Fibroblast of lung (primary cell): Measurements from ENCODE around the gene GPN1. TPM values are rescaled to one million over a fixed set of nuclear protein-coding genes. Genes with fewer than 3 reads are reported as not detected.
"Not testable (repeated sequence)": the region's sequence is repeated elsewhere in the genome, so short reads cannot be mapped to it uniquely, and the experiment has no call there.

Experiments
- DNase-seq, 2 donors: peaks; one replicate each; pipeline versions ENCODE4 v3.0.0 to v3.0.0-alpha.2; 2010; ENCODE audit warnings: low read depth in 2 of 2
- H2AFZ ChIP-seq: 2 replicates; pipeline ENCODE4 v1.5.1; 2012; ENCODE audit warnings: low read length, control low read depth, inconsistent platforms
- H3K27ac ChIP-seq: 2 replicates; pipeline ENCODE4 v1.5.1; 2011; ENCODE audit warnings: low read length, control low read depth; ENCODE audit not compliant: insufficient read depth
- H3K27me3 ChIP-seq: 2 replicates; pipeline ENCODE4 v1.5.1; 2011; ENCODE audit warnings: mild to moderate bottlenecking, low read length; ENCODE audit not compliant: control insufficient read depth, insufficient read depth
- H3K36me3 ChIP-seq: 2 replicates; pipeline ENCODE4 v1.5.1; 2011; ENCODE audit warnings: low read length; ENCODE audit not compliant: control insufficient read depth, insufficient read depth
- H3K4me1 ChIP-seq: 2 replicates; pipeline ENCODE4 v1.5.1; 2011; ENCODE audit warnings: low read length; ENCODE audit not compliant: control insufficient read depth, insufficient read depth; ENCODE audit errors: extremely low read depth
- H3K4me2 ChIP-seq: 2 replicates; pipeline ENCODE4 v1.5.1; 2011; ENCODE audit warnings: low read length, control low read depth; ENCODE audit not compliant: insufficient read depth; ENCODE audit errors: extremely low read depth
- H3K4me3 ChIP-seq, 4 experiments: fragments of 200-600 bp in 1 of 4; sonication (generic) in 1 of 4; replicated peaks in 1 of 4; 2 replicates each; pipeline ENCODE4 v1.5.1; 2011 to 2016; ENCODE audit warnings: low read length in 4 of 4, low read depth in 3 of 4, mild to moderate bottlenecking in 3 of 4, control low read depth in 2 of 4, inconsistent platforms in 1 of 4, mixed read lengths in 1 of 4; ENCODE audit not compliant: insufficient read depth in 1 of 4; ENCODE audit errors: control extremely low read depth in 1 of 4
- H3K79me2 ChIP-seq: 2 replicates; pipeline ENCODE4 v1.5.1; 2012; ENCODE audit warnings: mild to moderate bottlenecking, low read length, inconsistent platforms; ENCODE audit not compliant: control insufficient read depth, insufficient read depth
- H3K9ac ChIP-seq: 2 replicates; pipeline ENCODE4 v1.5.1; 2011; ENCODE audit warnings: mild to moderate bottlenecking, low read length, control low read depth; ENCODE audit not compliant: insufficient read depth
- H3K9me3 ChIP-seq: 2 replicates; pipeline ENCODE4 v1.5.1; 2012; ENCODE audit warnings: low read depth, low read length; ENCODE audit not compliant: control insufficient read depth, insufficient read depth
- H4K20me1 ChIP-seq: 2 replicates; pipeline ENCODE4 v1.5.1; 2011; ENCODE audit warnings: low read length; ENCODE audit not compliant: control insufficient read depth, insufficient read depth; ENCODE audit errors: extremely low read depth
- CTCF ChIP-seq, 2 donors: IDR thresholded peaks in 1 of 2; conservative IDR thresholded peaks in 1 of 2; 1 replicate in 1 of 2; 2 replicates in 1 of 2; pipeline ENCODE4 v1.5.1; 2011 to 2012; ENCODE audit warnings: low read length in 2 of 2, control low read depth in 1 of 2, inconsistent platforms in 1 of 2, low read depth in 1 of 2, mild to moderate bottlenecking in 1 of 2
- EZH2 ChIP-seq: IDR thresholded peaks from 2 replicates; pipeline ENCODE4 v1.5.1; 2012; ENCODE audit warnings: low read length, control low read depth, mild to moderate bottlenecking; ENCODE audit errors: missing control alignments
- polyA plus RNA-seq, 2 donors: library from polyadenylated mRNA; depleted of rRNA in 1 of 2; stranded (reverse) in 1 of 2; unstranded in 1 of 2; fragments of >200 nt; gene quantifications; 2 replicates each; pipeline ENCODE4 v1.2.1, GENCODE V29; 2011 to 2012; ENCODE audit warnings: missing spikeins in 1 of 2
- total RNA-seq: library from RNA; depleted of rRNA; stranded (reverse); fragments of >200 nt; gene quantifications from 2 replicates; pipeline ENCODE4 v1.2.1, GENCODE V29; 2014

GPN1 gene
- total and polyA plus RNA-seq, 2 donors (not counting 1 experiment from before 2014, with no cell fraction given): 34.5 to 60.9 TPM

GRCh38 chr2:27624943-27625342 is 3.9 kb upstream of the GPN1 start:
- no peak overlapping the region for H3K27ac ChIP-seq
- H3K4me1 ChIP-seq: no peaks in the 10 kb centered on the region
- no peaks in the 10 kb centered on the region for H4K20me1 ChIP-seq
- H2AFZ ChIP-seq: no peak overlapping the region
- no peaks in the 10 kb centered on the region for H3K36me3 ChIP-seq
- H3K4me3 ChIP-seq: no peak overlapping the region
- H3K9ac ChIP-seq: no peak overlapping the region
- H3K27me3 ChIP-seq: no peaks in the 10 kb centered on the region
- H3K9me3 ChIP-seq: no peaks in the 10 kb centered on the region
- no peak for DNase-seq
- H3K4me2 ChIP-seq: no peak overlapping the region
- TF ChIP-seq EZH2: no peak
- no peak for TF ChIP-seq CTCF (conservative IDR thresholded peaks at IDR 0.05 in 1 of 2, IDR thresholded peaks at IDR 0.05 in 1 of 2; ENCODE audit: low read depth in 1 of 2, low read length in 2 of 2)
- peaks cover 8% of the 10 kb centered on the region for H3K79me2 ChIP-seq

GRCh38 chr2:27626323-27626722 is 2.5 kb upstream of the GPN1 start:
- not testable (repeated sequence) for H2AFZ ChIP-seq, H3K9ac ChIP-seq, H3K9me3 ChIP-seq, DNase-seq, H3K79me2 ChIP-seq, H3K4me3 ChIP-seq, H4K20me1 ChIP-seq, H3K4me2 ChIP-seq, H3K4me1 ChIP-seq, H3K27me3 ChIP-seq, H3K36me3 ChIP-seq, H3K27ac ChIP-seq

GRCh38 chr2:27626921-27627320 is 1.9 kb upstream of the GPN1 start:
- H3K36me3 ChIP-seq, H3K27me3 ChIP-seq, H3K9ac ChIP-seq, H3K4me1 ChIP-seq, H3K4me2 ChIP-seq, H2AFZ ChIP-seq, H4K20me1 ChIP-seq, H3K9me3 ChIP-seq, H3K79me2 ChIP-seq, H3K4me3 ChIP-seq: not testable (repeated sequence)
- H3K27ac ChIP-seq: peak overlapping the region; percentile 21
- peak; percentile 12 to 27 for DNase-seq

- peaks cover 8% of the 10 kb centered on the region for H3K79me2 ChIP-seq
- TF ChIP-seq CTCF (conservative IDR thresholded peaks at IDR 0.05 in 1 of 2, IDR thresholded peaks at IDR 0.05 in 1 of 2; ENCODE audit: low read depth in 1 of 2, low read length in 2 of 2) (no peak), EZH2 (no peak)
- peak overlapping the region; percentile 97 for H3K4me2 ChIP-seq
- H3K9me3 ChIP-seq: no peaks in the 10 kb centered on the region
- peak overlapping the region; percentile 87 for H3K27ac ChIP-seq
- H2AFZ ChIP-seq: peak overlapping the region; percentile 53
- no peaks in the 10 kb centered on the region for H4K20me1 ChIP-seq
- H3K4me1 ChIP-seq: no peaks in the 10 kb centered on the region
- peak overlapping the region; percentile 91 for H3K9ac ChIP-seq
- no peaks in the 10 kb centered on the region for H3K36me3 ChIP-seq
- DNase-seq: peak; percentile 80 to 99
- no peaks in the 10 kb centered on the region for H3K27me3 ChIP-seq
- H3K4me3 ChIP-seq: peak overlapping the region; percentile 73 to 92 (median 88)
These were observed 685 bp upstream of the GPN1 start for GRCh38 chr2:27627963-27628766.

DNA sequence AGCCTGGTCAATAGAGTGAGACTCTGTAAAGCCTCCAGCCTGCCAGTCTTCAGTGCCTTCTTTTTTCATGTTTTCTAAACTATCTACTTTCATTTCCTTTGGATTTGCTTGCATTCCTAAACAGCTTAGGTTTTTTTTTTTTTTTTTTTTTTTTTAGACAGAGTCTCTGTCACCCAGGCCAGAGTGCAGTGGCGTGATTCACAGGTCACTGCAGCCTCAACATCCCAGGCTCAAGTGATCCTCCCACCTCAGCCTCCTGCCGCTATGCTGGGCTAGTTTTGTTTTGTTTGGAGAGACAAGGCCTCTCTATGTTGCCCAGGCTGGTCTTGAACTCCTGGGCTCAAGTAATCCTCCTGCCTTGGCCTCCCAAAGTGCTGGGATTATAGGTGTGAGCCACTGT is 1.4 kb downstream of the GPN1 start:
- H3K27ac ChIP-seq, H3K4me3 ChIP-seq, H4K20me1 ChIP-seq, H3K36me3 ChIP-seq, H3K27me3 ChIP-seq, DNase-seq, H3K79me2 ChIP-seq, H3K4me2 ChIP-seq, H2AFZ ChIP-seq, H3K9me3 ChIP-seq, H3K9ac ChIP-seq, H3K4me1 ChIP-seq: not testable (repeated sequence)
